GM04504 (cell line): Measurements from ENCODE around the gene CHEK1.
"Not testable (repeated sequence)": the region's sequence is repeated elsewhere in the genome, so short reads cannot be mapped to it uniquely, and the experiment has no call there.

Source experiments
- DNase-seq: peaks from one replicate; pipeline ENCODE4 v3.0.0-alpha.2; 2012; ENCODE audit warnings: low read depth

Gene CHEK1

DNA sequence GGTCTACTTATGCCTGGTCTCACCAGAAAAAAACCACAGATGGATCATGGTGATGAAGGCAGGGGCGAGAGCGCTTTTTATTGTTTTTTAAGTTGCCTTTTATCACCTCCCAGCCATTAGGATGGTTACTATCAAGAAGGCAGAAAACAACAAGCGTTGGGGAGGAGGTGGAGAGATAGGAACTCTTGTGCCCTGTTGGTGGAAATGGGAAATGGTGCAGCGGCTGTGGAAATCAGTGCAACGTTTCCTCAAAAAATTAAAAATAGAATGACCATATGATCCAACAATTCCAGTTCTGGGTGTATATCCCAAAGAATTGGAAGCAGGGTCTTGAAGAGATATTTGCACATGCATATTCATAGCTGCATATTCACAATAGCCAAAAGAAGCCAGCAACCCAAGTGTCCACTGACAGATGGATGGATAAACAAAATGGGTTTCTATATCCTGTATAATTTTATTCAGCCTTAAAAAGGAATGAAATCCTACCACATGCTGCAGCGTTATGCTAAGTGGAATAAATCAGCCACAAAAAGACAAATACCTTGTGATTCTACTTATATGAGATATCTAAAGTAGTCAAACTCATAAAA is 76.2 kb downstream of the CHEK1 start:
- no peak for DNase-seq

DNA sequence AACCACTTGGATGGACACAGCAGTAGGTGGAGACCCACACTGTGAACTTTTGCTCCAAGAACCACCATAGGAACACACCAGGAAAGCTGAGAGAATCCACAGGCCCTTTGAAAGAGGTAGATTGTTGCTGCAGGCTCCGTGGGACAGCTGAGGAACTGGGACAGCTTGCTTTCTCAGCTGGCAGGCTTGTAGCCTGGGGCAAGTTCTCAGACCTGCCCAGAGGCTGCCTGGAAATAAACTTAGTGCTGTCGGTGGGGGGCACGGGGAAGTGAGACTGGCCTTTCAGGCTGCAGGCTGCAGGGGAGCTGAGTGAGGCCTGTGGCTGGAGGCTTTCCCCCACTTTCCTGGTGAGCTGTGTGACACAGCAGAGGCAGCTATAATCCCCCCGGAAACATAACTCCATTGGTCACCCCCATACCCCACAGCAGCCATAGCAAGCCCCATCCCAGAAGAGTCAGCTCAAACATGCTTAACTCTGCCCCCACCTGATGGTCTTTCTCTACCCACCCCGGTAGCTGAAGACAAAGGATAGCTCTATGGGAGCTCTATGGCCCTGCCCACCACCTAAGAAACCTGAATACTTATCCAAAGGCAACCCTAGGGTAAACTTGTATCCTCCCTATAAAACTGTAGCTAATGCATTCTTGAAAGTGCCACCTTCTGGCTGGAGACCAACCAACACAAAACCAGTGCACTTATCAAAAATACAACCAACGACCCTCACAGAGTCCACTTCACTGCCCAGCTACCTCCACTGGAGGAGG is 77.1 kb downstream of the CHEK1 start:
- no peak for DNase-seq

DNA sequence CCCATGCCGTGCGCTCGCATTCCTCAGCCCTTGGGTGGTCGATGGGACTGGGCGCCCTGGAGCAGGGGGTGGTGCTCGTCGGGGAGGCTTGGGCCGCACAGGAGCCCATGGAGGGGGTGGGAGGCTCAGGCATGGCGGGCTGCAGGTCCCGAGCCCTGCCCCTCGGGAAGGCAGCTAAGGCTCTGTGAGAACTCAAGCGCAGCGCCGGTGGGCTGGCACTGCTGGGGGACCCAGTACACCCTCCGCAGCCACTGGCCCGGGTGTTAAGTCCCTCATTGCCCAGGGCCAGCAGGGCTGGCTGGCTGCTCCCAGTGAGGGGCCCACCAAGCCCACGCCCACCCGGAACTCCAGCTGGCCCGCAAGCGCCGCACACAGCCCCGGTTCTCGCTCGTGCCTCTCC is 79.7 kb downstream of the CHEK1 start:
- not testable (repeated sequence) for DNase-seq

DNA sequence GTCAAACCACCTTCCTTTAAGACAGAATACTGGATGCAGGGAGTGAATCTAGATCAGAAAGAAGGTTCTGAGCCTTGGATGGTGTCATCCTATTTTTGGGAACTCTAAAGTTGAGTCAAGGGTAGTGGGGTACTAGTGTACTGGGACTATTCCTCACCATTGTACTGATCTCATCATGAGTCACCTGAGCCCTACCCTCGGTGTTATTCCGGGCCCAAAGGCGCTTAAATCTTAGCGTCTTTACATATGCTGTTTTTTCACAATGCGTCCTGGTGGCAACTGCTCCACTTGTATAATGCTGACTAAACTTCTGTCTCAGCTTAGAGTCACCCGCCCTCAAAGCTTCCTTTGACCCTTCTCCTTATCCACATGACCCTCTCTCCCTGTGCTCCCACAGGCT is 95.8 kb downstream of the CHEK1 start:
- DNase-seq: no peak

GRCh38 chr11:125724125-125724524 is 99.2 kb downstream of the CHEK1 start:
- peak; percentile 6 for DNase-seq
